GM21526 (cell line): ENCODE data around the gene PIEZO1.

Experiments
- ATAC-seq: cut with Tn5 transposase; IDR thresholded peaks from one replicate; pipeline ENCODE4 v1.9.1; 2021; ENCODE audit warnings: moderate library complexity; ENCODE audit not compliant: unreplicated experiment, low FRiP score

The PIEZO1 gene

GRCh38 chr16:88694221-88695087 is 90.6 kb downstream of the PIEZO1 start:
- no peak for ATAC-seq

- ATAC-seq, result no peak
Observed at GRCh38 chr16:88693420-88694177, 91.4 kb downstream of the PIEZO1 start.

DNA sequence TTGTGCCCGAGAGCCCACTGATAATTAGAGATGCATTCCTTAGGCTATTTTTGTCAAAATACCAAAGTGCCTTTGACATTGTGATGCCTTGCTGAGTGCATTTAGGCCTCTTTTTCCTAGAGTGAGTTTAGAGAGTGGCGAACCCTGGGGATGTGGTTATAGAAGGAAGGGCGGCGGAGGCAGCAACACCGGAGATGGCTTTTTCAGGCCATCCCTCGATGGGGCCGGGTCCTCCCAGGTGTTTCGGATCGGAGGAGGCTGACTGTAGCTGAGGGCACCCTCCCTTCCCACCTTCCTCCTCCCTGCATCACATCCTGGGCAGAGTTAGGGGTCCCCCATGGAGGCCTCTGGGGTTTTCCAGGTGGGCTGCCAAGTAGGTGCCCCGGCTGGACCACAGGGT is 92.2 kb downstream of the PIEZO1 start:
- no peak for ATAC-seq

DNA sequence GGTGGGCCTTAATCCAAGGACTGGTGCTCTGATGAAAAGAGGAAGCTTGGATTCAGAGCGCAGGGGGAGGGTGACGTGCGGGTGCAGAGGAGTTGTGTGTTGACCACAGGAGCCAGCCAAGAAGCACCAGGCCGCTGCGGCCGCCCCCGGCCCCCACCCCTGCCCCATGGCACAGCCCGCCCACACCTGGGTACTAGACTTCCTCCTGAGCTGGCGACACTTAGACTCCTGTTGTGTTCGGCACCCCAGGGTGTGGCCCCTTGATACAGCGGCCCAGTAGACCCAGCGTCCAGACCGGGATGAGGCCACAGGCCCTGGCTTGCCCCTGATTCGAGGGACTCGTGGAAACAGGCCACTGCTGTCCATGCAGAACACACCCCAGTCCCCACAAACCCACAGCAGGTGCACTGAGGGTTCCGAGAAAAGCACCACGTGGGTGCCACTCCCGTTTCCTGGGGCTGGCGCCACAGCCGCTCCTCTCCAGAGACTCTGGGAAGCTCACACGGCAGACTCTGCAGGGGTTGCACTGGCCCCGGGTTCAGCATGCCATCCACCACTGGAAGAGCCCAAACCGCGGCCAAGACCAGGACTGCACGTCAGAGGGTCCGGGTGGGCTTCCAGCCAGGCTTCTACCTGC is 93.0 kb downstream of the PIEZO1 start:
- no peak for ATAC-seq

DNA sequence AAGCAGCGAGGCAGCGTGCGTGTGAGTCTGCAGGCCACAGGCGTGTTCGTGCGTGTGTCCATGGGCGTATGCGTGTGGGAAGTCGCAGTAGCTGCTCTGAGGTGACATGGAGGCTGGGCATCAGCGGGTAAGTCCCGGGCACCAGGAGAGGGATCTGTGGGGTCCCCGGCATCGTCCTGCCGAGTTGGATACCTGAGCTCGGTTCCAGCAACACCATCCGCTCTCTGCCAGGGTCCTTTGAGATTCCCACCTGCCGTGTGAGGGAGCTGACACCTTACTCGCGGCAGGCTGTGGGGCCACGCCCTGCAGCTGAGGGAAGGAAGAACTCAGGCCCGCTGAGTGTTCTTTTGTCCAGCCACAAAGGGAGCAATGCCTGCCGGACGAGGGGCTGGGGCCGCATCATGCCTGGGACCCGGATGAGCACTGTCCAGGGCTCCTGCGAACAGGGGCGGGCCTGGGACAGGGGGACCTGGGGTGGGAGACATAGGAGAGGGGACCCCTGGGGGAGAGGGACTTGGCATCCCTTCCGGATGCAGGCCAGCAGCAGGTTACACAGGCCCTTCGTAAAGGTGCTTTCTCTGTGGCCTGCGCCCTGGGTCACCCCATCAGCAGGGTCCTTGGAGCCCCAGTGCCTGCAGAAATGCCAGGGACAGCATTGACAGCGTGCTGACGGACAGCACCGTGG is 93.7 kb downstream of the PIEZO1 start:
- ATAC-seq, result no peak

DNA sequence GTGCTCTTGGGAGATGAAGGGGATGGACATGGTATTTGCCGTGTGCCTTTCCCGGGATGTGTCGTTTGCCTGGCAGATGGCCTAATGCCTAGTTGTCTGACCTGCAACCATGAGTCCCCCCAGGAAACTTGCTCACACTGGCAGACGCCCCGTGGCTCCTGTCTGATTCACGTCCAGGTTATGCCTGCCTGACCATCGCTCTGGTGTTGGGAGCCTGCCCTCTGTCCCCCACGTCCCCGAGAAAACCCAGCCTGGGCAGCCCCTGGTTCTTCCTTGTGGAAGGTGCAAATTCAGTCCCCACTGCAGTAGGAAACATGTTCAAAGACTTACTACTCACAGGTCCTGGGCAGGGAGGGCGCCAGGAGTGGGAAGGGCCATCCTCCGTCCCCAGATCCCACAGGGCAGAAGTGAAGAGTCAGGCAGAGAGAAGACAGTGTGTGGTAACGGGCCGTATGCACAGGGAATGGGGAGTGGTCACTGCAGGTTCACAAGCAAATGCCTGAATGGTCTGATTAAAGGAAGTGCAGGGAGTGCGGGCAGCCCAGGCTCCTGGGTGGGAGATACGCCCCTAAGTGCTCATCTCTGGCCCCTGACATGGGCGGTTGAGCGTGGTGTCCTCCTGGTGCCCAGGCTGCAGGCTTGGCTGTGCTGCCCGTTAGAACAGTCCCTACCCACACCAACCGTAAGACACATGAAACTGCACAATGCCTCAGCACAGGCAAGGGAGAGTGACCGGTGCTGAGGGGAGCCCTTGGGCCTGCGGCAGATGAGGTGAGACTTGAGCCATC is 94.5 kb downstream of the PIEZO1 start:
- no peak for ATAC-seq

GRCh38 chr16:88688013-88688778 is 96.8 kb downstream of the PIEZO1 start:
- ATAC-seq, result no peak

GRCh38 chr16:88687676-88688012 is 97.4 kb downstream of the PIEZO1 start:
- ATAC-seq, result no peak

- no peak for ATAC-seq
Observed at GRCh38 chr16:88687254-88687576, 97.8 kb downstream of the PIEZO1 start.

DNA sequence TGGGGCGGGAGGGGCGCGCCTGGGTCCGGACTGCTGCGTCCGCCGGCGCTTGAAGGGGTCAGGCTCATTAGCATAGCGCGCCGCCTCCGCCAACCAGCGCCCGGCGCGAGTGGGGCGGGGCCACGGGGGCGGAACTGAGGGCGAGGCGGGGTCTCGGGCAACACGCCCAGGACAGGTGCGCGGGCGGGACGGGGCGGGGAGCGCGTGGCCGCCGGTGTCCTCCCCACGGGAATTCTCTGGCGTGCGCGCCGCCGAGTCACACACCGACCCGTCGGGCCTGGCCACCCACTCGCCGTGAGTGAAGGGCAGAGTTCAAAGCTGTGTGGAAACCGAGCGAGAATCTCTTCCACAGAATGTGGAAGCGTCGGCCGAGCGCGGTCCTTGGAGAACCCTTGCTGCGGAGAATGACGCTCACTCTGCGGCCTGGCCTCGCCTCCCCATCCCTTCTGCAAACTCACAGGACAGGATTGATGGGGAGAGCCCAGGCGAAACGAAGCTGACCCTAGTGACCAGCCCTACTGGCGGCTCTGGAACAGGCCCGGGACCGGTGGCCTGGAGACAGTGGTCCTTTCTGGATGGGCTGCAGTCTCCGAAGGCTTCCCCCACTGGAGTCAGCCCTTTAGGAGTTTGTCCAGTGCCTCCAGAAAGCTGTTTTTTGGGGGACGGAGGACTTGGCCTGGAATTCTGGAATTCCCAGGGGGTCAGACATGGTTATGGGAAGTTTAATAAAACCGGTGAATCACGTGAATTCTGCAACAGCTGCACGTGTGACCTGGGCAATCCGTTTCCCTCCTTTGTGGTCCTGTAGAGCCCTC is 98.4 kb downstream of the PIEZO1 start, which contains the start of gene SNAI3:
SNAI3 (minus strand) TSS at position 69 of the 815 bp plus-strand sequence. CDS start 101 bp downstream, outside the sequence.
- ATAC-seq, result peak; percentile 49

DNA sequence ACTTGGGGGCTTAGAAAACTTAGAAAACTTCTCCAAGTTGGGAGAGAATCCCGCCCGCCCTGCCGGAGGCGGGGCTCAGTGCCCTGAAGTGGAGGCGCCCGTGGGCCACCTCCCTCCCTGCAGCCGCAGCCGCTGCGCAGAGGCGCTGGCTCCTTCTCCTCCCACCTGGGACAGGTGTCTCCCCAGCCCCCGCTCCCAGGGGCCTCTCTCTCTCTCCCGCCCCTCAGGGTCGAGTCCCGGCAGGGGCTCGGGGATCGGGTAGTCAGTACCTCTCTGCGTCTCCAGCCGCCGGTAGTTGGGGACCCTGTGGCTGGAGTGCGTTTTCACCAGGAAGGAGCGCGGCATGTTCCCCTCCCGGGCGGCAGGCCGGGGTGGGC is 99.0 kb downstream of the PIEZO1 start:
- ATAC-seq, result peak; percentile 4

DNA sequence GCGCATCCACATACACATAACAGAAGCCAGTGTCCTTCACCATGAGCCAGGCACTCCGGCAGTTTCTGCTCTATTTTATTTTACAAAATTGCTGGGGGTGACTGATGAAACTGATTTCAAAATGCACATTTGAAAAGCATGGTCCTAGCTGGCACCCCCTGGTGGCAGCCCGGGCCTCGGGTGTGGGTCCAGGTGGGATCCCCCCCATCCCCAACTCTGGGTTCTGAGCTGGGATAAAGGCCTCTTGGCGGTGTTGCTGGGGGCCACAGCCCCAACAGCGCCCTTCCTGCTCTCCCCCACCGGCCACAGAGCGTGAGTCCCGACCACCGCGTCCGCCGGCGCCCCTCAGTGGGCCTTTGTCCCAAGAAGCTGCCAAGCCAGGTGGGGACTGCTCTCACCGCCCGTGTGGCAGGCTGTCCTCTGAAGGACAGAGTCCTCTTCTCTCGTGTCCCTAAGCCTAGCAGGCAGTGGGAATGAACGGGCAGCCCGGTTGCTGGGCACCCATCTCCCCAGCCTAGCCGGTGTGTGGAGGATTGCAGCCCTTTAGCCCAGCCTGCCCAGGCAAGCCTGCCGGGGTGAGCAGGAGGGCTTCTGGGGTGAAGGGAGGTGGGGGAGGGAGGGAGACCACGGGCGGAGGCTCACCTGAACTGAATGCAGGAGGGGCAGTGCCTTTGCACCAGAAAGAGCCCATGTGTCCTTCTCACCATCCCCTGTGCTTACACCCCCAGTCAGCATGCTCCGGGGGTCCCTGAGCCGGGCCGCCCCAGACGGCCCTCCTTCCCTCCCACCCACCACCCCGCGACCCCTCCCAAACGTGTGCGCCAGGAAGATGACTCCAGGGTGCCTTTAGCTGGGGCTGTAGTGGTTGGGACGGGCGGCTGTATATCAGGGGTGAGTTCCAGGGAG is 99.6 kb downstream of the PIEZO1 start:
- ATAC-seq, result no peak

GRCh38 chr16:88684569-88685155 is 100.4 kb downstream of the PIEZO1 start:
- no peak for ATAC-seq

DNA sequence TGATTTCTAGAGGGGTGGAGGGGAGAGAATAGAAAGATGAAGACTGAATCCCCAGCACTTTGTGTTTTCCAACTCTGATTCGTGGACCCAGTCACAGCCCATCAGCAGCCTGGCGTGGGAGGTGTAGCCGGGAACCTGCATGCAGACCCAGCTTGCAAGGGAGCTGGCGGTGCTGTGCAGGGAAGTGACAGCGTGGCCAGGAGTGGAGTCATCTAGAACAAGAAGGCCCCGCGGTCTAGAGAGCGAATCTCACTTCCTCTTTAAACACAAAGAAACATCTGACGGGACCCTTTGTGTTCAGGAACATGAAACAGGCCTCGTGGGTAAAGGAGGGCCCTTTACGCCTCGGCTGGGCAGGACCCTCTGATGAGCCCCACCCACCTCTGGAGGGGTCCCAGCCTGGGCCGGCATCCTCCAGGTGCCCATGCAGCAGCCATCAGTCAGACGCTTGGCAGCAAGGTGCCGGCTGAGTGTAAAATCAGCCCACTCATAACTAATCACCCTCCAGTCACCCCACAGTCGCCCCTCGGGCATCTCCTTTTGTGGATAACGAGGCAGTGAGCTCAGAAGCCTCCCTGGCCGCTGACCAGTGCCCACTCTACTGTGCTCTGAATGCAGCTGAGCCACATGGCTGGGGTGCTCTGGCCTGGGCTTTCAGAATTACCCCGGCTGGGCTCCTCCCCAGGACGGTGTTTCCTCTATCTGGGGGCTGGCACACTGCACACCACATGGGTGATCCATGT is 103.1 kb downstream of the PIEZO1 start:
- peak; percentile 74 for ATAC-seq

DNA sequence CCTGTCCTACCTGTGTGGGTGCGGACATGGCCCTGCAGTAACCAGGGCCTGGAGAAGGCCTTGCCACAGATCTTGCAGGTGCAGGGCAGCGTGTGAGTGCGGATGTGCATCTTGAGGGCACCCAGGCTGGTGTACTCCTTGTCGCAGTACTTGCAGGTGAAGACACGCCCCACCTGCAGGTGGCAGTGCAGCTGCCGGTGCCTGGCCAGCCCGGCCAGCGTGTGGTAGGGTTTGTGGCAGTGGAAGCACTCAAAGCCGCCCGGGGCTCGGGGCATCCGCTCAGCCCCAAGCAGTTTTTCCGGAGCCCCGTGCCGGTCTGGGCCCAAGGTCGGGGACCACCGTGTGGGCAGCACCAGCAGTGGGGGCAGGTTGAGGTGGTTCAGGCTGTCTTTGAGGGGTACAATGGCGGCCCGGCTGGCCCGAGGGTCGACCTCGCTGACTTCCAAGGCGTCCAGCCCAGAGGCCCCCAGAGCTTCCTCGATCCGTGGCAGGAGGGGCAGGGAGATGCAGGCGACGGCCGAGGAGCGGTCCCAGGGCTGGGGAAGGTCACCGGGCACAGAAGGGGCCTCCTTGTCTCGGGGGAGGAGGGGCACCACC is 103.8 kb downstream of the PIEZO1 start:
- ATAC-seq, result no peak

- no peak for ATAC-seq
Observed at GRCh38 chr16:88680554-88681083, 104.4 kb downstream of the PIEZO1 start.
